Memory B cell (primary cell): ENCODE measurements around the gene NPIPB12.
"Not testable (repeated sequence)": the region's sequence is repeated elsewhere in the genome, so short reads cannot be mapped to it uniquely, and the experiment has no call there.

Source experiments
- ATAC-seq: fragments of 150-1000 bp; cut with Tn5 transposase; 2 replicates; pipeline ENCODE4 v1.10.0; 2021; ENCODE audit warnings: low read depth, mild to moderate bottlenecking, moderate library complexity
- DNase-seq, 2 donors: peaks; one replicate each; pipeline ENCODE4 v3.0.0; 2022; ENCODE audit warnings: low spot score in 2 of 2
- H3K27ac Mint-ChIP-seq: one replicate; pipeline ENCODE4 v1.8.0; 2022; ENCODE audit warnings: mild to moderate bottlenecking, moderate library complexity, mixed read lengths
- H3K27me3 Mint-ChIP-seq: one replicate; pipeline ENCODE4 v1.8.0; 2022; ENCODE audit warnings: mixed read lengths
- H3K36me3 Mint-ChIP-seq: one replicate; pipeline ENCODE4 v1.8.0; 2022; ENCODE audit warnings: mild to moderate bottlenecking, mixed read lengths
- H3K4me1 Mint-ChIP-seq: one replicate; pipeline ENCODE4 v1.8.0; 2022; ENCODE audit warnings: mixed read lengths
- H3K4me3 Mint-ChIP-seq: one replicate; pipeline ENCODE4 v1.8.0; 2022; ENCODE audit warnings: mild to moderate bottlenecking, moderate library complexity, mixed read lengths
- H3K9me3 Mint-ChIP-seq: one replicate; pipeline ENCODE4 v1.8.0; 2022; ENCODE audit warnings: mixed read lengths

The NPIPB12 gene

GRCh38 chr16:29506308-29506707, at the start of gene NPIPB12:
Gene NPIPB12 (minus strand): TSS chr16:29506408.
- not testable (repeated sequence) for ATAC-seq, H3K27me3 Mint-ChIP-seq, H3K9me3 Mint-ChIP-seq, H3K36me3 Mint-ChIP-seq, DNase-seq, H3K4me3 Mint-ChIP-seq, H3K4me1 Mint-ChIP-seq, H3K27ac Mint-ChIP-seq

DNA sequence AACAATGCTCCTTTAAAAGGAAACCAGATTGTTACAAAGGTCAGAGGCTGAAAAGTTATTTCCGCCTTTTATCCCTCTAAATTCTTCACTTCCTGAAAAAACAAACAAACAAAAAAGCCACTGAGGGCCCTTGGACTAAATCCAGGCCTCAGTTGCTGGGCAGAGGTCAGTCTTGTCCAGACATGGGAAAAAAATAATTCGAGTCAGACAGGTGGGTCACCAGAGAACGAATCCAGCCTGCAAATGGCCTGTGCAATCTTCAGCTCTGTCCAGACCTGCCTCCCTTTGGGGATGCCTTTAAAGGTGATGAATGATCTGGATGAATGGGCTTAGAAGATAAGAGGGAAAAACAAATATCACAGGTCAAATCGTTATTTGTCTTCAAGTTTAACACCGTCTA, 15.3 kb upstream of the NPIPB12 start:
- H3K4me1 Mint-ChIP-seq, H3K36me3 Mint-ChIP-seq, H3K27ac Mint-ChIP-seq, DNase-seq, H3K27me3 Mint-ChIP-seq, H3K4me3 Mint-ChIP-seq, ATAC-seq, H3K9me3 Mint-ChIP-seq: not testable (repeated sequence)

GRCh38 chr16:29482276-29482675, 23.9 kb downstream of the NPIPB12 start:
- H3K9me3 Mint-ChIP-seq, H3K4me3 Mint-ChIP-seq, H3K4me1 Mint-ChIP-seq, ATAC-seq, H3K36me3 Mint-ChIP-seq, H3K27me3 Mint-ChIP-seq, H3K27ac Mint-ChIP-seq: not testable (repeated sequence)
- DNase-seq = peak in 1 of 2 donors; percentile 18

- not testable (repeated sequence) for H3K27ac Mint-ChIP-seq, H3K4me3 Mint-ChIP-seq, H3K36me3 Mint-ChIP-seq, H3K9me3 Mint-ChIP-seq, DNase-seq, H3K4me1 Mint-ChIP-seq, H3K27me3 Mint-ChIP-seq, ATAC-seq
Measured at GRCh38 chr16:29472065-29472464, 34.1 kb downstream of the NPIPB12 start.

- not testable (repeated sequence) for H3K27me3 Mint-ChIP-seq, H3K36me3 Mint-ChIP-seq
- DNase-seq = peak in 1 of 2 donors; percentile 34
Measured at GRCh38 chr16:29469660-29470059, 36.5 kb downstream of the NPIPB12 start.

GRCh38 chr16:29467654-29468366, 38.4 kb downstream of the NPIPB12 start:
- not testable (repeated sequence) for DNase-seq, H3K9me3 Mint-ChIP-seq, H3K36me3 Mint-ChIP-seq, H3K4me1 Mint-ChIP-seq, H3K4me3 Mint-ChIP-seq, H3K27me3 Mint-ChIP-seq, H3K27ac Mint-ChIP-seq
- ATAC-seq = peak; percentile 46

More at GRCh38 chr16:29469660-29470059, 36.5 kb downstream of the NPIPB12 start:
- peak; percentile 58 for ATAC-seq
- not testable (repeated sequence) for H3K9me3 Mint-ChIP-seq, H3K27ac Mint-ChIP-seq, H3K4me1 Mint-ChIP-seq
- H3K4me3 Mint-ChIP-seq = peak overlapping the region; percentile 63

- not testable (repeated sequence) for H3K4me1 Mint-ChIP-seq, H3K9me3 Mint-ChIP-seq, H3K4me3 Mint-ChIP-seq, H3K27me3 Mint-ChIP-seq, H3K27ac Mint-ChIP-seq, DNase-seq, H3K36me3 Mint-ChIP-seq
- peak; percentile 19 for ATAC-seq
Measured at GRCh38 chr16:29466904-29467303, 39.3 kb downstream of the NPIPB12 start.

GRCh38 chr16:29465985-29466824, 40.0 kb downstream of the NPIPB12 start:
- H3K4me3 Mint-ChIP-seq, H3K27ac Mint-ChIP-seq, H3K36me3 Mint-ChIP-seq, H3K4me1 Mint-ChIP-seq, H3K27me3 Mint-ChIP-seq, H3K9me3 Mint-ChIP-seq, DNase-seq: not testable (repeated sequence)
- ATAC-seq = peak; percentile 74

- not testable (repeated sequence) for H3K4me3 Mint-ChIP-seq, H3K4me1 Mint-ChIP-seq, H3K9me3 Mint-ChIP-seq, H3K27ac Mint-ChIP-seq, H3K36me3 Mint-ChIP-seq, ATAC-seq, DNase-seq, H3K27me3 Mint-ChIP-seq
Measured at GRCh38 chr16:29460647-29461030, 45.6 kb downstream of the NPIPB12 start.

DNA sequence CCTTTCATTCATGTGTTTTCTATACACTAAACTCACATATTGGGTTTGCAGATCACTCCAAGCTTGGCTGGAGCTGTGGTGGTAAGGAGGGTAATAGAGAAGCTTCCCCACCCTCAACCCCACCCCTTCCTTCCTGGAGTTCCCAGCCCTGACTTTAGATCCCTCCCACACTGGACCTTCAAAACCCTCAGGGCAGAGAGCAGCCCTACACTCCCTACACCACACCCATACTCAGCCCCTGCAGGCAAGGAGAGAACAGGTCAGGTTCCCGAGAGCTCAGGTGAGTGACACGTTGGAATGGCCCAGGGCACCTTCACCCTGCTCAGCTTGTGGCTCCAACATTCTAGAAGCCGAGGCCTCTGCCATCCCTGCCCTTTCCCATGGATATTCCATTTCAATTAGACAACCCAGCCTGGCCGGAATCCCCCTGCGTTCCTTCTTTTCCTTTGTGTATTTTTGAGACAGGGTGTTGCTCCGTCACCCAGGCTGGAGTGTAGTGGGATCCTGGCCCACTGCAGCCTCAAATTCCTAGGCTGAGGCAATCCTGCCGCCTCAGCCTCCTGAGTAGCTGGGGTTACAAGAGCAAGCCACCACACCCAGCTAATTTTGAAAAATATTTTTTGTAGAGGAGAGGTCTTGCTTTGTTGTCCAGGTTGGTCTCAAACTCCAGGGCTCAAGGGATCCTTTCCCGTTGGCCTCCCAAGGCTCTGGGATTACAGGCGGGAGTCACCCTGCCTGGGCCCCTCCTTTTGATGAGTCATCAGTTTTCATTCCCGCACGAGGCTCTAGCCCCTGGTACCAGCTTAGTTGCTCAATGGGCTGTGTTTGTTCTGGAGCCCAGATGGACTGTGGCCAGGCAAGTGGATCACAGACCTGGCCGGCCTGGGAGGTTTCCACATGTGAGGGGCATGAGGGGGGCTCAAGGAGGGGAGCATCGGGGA, 46.2 kb downstream of the NPIPB12 start, which contains the start of gene SULT1A4:
TSS of gene SULT1A4 (plus strand) at position 208 of the 941 bp plus-strand sequence. CDS start 1,473 bp downstream, outside the sequence.
- H3K9me3 Mint-ChIP-seq, H3K36me3 Mint-ChIP-seq, DNase-seq, ATAC-seq, H3K4me1 Mint-ChIP-seq, H3K4me3 Mint-ChIP-seq, H3K27ac Mint-ChIP-seq, H3K27me3 Mint-ChIP-seq: not testable (repeated sequence)

GRCh38 chr16:29457660-29458059, 48.5 kb downstream of the NPIPB12 start:
- not testable (repeated sequence) for H3K27me3 Mint-ChIP-seq, H3K27ac Mint-ChIP-seq, H3K4me1 Mint-ChIP-seq, H3K36me3 Mint-ChIP-seq, H3K9me3 Mint-ChIP-seq, ATAC-seq, H3K4me3 Mint-ChIP-seq
- peak in 1 of 2 donors; percentile 8 for DNase-seq

DNA sequence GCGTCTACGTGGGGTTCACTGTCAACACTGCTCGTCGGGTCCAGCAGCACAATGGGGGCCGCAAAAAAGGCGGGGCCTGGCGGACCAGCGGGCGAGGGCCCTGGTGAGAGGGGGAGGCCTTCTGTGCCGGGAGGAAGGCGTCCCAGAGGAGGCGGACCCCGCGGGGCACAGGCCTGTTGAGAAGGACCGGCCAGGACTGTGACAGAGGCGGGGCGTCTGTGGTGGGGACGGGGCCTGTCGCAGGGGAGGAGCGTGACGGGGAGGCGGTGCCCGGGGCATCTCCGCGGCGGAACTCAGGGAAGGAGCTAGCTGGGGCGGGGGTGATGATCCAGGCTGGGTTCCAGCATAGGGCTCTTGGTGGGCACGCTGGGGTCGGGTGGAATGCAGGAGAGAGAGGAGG, 51.4 kb downstream of the NPIPB12 start:
- not testable (repeated sequence) for H3K36me3 Mint-ChIP-seq, H3K4me1 Mint-ChIP-seq, DNase-seq, H3K4me3 Mint-ChIP-seq, H3K9me3 Mint-ChIP-seq, H3K27me3 Mint-ChIP-seq, H3K27ac Mint-ChIP-seq
- ATAC-seq = peak; percentile 64

DNA sequence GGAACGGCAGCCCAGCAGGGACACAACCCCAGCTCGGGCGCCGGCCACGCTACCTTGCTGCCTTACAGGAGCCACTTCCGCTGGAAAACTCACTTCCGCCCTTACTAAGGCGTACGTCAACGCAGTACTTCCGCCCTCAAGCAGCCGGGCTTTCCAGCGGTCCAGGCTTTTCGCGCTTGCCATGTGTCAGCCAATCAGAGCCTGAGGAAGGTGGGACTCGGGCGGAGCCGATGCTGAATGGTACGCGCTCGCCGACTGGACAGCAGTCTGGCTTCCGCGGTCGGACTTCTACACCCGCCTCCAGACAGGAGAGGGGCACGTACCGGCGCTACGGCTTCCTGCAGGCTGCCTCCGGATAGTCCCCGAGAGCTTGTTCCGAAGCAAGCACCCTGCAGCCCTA, 51.9 kb downstream of the NPIPB12 start, which contains the start of the genes BOLA2 and SLX1B:
TSS of gene BOLA2 (minus strand) at position 83 of the 400 bp plus-strand sequence. CDS start 98 bp downstream, outside the sequence.
TSS of gene SLX1B (plus strand) at position 265 of the 400 bp plus-strand sequence.
- not testable (repeated sequence) for H3K9me3 Mint-ChIP-seq, H3K36me3 Mint-ChIP-seq, DNase-seq, H3K27ac Mint-ChIP-seq, H3K27me3 Mint-ChIP-seq, H3K4me3 Mint-ChIP-seq, H3K4me1 Mint-ChIP-seq
- peak; percentile 84 for ATAC-seq
